ENCODE results near the gene PRAC1.

Gene PRAC1

GRCh38 chr17:48746916-48747444 is 24.7 kb upstream of the PRAC1 start:
- no peak for DNase-seq

DNA sequence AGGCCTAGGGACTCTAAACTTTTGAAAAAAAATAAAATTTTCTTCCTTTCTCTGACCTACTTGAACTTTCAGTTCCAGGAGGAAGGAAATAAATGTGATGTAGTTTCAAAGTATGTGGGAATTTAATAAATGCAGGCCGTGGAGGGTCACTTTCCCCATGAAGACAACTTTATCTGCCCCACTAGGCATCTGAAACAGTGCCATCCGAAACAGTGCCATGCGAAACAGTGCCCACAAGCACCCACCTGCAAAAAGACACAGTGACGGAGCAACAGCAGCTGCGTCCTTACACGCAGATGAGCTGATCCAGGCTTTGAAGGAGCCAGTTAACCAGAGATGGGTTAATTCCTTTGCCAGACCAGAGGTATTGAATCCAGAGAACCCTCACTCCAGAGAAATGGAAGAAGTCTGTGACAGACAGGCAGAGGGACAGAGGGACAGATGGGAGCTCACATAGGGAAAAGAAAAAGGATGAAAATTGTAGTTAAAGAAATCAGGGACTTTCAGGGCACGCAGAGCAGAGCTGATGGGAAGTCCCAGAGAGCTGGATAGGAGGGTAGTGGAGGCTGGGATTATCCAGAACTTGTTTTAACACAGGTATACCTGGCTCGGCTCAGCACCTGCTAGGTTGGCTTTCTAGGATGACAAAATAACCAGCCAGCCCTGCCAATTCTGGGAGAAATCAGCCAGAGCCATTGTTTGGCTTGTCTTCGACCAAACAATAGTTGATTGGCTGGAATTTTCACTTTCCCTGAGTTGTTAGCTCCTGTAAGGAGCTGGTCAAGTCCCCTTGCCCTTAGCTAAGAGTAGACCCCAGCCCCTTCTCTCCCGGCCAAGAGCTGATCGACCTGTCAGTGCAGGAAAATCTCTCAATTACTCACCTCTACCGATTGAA is 23.3 kb upstream of the PRAC1 start:
- DNase-seq, result no peak

DNA sequence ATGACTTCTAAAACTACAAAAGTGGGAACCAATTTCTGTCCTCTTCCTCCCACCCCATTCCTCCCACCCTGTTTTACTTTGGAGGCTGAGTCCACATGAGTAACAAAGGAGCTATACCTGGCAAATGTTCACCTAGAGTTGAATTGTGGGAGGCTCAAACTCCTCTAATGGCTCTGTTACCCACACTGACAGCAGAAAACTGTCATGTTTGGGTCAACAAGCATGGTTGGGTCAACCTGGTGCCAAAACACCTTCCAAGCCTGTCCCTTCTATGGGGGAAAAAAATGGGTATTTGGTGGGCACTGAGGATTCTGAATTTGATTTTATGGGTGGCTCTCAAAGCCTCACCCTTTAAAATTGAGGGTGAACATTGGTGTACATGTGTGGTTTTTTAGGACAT is 18.2 kb upstream of the PRAC1 start:
- DNase-seq, result no peak

- DNase-seq, result no peak
Measured at GRCh38 chr17:48738803-48739526, 16.6 kb upstream of the PRAC1 start.

DNA sequence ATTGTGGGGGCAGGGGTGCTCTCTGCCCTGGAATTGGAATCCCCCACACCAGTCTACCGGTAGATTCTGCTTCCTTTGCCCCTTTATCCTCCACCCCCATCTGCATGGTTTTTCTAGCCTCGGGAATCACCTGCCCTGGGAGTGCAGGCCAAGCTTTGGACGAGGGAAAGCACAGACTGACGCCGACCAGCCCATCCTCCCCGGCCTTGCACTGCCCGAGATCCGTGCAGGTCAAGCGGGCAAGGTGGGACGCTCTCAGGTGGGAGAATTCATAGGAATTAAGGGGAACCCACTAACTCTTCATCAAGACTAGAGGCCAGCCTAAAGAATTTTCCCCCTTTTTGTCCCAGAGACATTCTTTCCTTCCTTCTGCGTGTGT is 16.1 kb upstream of the PRAC1 start:
- no peak for DNase-seq

GRCh38 chr17:48737330-48738043 is 15.2 kb upstream of the PRAC1 start:
- no peak for DNase-seq

DNA sequence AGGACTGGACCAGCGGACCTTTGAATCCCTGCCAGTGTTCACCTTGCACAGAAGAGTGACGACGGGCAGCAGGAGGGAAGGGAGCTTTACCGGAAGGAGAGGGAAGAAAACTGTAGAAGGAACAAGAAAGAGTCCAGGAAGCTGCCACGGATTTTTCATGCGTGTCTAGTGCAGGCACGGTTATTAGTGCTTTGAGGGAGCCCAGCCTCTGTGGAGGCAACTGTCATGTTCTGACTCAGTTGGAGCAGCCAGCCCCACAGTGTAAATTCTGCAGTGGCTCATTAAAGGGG is 12.7 kb upstream of the PRAC1 start:
- DNase-seq, result no peak

DNA sequence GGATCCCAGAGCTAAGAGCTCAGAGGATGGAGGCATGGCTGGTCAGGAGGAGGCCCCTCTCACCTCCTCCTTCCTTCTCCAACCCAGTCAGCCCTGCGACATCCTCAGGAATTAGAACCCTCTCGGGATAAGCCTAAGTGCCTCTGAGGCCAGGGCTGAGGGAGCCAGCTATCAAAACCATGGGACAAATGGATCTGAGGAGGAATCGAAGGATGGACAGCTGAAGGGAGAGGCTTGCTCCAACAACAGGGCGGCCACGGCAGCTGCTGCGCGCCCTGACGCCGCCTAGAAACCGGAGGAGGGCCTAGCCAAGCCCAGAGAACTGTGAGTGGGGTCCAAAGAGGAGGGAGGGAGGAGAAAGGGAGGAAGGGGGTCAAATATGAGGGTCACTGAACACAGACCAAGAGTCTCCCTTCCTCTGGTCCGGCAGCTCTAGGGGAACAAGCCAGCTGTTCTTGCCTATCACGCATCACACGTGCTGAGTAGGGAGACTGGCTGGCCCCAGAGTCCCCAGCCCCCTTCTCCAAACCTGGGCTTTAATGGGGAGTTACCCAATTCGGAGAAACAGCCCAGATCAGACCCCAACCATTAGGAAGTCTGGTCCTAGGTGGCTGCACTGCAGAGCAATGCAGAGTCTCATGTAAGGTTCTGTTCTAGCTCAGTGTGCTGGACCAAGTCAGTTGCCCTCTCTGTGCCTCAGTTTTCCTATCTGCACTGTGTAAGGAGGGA is 12.2 kb upstream of the PRAC1 start:
- DNase-seq, result no peak

DNA sequence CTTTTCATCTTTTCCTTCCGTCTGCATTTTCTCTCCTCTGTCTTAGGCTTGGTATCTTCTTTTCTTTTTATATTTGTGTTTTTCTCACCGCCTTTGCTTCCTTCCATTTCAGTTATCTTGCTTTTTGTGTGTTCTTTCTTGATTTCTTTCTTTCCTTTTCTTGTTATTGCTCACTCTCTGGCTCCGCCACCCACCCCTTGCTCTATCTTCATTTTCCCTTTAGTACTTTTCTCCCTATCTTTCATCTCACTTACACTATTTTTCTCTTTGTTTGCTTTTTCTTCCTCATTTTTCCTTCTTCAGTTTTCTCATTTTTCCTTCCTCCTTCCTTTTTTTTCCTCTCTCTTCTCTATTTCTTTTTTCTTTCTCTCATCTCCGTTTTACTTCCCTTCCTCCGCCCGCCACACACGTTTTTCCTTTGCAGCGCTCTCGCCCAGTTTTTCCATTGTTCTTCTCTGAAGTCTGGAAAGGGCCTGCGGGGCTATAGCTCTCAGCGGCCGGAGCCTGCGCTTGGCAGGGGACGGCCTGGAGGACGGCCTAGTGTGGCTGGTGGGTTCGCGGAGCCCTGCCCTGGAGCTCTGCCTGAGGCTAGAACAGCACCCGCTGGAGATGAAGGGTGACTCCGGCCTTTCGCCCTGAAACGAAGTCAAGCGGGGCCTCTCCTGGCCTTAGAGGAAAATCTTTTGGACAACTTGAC is 11.5 kb upstream of the PRAC1 start:
- no peak for DNase-seq

- no peak for DNase-seq
Measured at GRCh38 chr17:48732688-48733629, 10.6 kb upstream of the PRAC1 start.

DNA sequence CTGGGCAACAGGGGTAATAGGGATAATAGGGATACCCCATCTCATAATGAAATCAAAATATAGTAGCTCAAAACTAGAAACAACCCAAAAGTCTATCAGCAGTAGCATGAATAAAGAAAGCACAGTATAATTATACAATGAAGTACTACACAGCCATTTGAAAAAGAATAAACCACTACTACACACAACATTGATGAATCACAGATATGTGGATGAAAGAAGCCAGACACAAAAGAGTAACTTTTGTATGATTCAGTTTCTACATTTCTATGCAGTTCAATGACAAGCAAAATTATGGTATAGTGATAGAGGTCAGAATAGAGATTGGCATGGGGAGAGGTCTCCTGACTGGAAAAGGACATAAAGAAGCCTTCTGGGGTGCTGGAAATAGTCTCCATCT is 9.0 kb upstream of the PRAC1 start:
- DNase-seq, result no peak

DNA sequence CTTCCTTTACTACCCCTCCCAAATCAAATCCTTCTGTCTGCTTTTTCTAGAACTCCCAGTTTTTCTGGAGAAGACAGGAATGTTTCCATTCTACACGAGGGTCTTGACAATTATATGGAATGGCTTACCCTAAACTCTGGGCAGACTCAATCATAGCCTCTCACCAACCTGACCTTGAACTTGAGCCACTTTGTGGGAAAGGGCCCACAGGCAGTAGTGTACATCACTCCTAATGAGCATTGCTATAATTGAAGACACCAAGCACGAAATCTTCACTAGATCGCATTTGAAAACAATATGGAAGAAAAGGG is 7.9 kb upstream of the PRAC1 start:
- DNase-seq, result no peak

- no peak for DNase-seq
Measured at GRCh38 chr17:48729335-48730239, 7.3 kb upstream of the PRAC1 start.

GRCh38 chr17:48728232-48729231 is 6.2 kb upstream of the PRAC1 start, which contains the start of gene HOXB13:
TSS of gene HOXB13 (minus strand) at chr17:48728750. CDS start at chr17:48728593, 157 bp downstream.
- DNase-seq, result peak; percentile 59

DNA sequence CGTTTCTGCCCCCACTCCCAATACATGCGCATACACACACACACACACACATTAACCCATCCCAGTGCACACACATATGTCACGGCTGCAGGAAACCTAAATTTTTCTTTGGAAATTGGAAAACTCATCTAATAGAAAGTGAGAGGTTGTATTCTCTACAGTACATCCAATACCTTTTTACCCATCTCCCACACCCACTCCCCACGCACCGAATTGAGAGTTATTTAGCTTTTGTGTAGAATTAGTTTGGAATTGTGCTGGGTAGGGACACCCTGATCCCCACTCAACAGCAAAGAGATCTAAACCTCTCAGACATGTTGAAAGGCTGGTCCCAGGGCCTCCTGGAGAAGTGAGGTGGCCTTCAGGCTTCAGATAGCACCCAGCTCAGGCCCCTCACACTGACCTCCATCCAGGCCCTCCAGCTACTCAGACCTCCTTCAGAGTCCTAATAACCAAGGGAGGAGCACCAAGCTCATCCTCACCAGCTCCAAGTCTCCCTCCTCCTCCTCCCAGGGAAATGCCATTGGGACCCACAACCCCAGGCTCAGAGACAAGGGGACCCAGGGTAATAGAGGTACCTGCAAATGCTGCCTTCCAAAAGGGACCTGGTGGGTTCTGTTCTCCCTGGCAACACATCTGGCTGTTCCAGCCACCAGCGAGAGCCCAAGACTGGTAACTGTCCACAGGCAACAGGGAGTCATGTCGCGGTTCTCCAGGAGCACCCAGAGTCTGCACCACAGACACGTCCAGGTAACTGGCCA is 5.3 kb upstream of the PRAC1 start:
- no peak for DNase-seq

DNA sequence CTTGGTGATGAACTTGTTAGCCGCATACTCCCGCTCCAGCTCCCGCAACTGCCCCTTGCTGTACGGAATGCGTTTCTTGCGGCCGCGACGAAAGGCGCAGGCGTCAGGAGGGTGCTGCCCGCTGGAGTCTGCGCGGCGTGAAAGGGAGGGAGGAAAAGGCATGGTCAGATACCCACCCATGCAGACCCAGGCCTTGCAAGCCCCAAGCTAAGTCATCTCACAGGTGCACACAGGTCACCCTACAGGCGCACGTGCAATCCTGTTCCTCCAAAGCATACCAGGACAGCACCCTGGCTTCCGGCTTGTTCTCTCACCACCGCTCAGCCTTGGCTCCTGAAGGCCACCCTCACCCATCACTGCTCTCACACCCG is 4.6 kb upstream of the PRAC1 start:
- DNase-seq, result no peak

DNA sequence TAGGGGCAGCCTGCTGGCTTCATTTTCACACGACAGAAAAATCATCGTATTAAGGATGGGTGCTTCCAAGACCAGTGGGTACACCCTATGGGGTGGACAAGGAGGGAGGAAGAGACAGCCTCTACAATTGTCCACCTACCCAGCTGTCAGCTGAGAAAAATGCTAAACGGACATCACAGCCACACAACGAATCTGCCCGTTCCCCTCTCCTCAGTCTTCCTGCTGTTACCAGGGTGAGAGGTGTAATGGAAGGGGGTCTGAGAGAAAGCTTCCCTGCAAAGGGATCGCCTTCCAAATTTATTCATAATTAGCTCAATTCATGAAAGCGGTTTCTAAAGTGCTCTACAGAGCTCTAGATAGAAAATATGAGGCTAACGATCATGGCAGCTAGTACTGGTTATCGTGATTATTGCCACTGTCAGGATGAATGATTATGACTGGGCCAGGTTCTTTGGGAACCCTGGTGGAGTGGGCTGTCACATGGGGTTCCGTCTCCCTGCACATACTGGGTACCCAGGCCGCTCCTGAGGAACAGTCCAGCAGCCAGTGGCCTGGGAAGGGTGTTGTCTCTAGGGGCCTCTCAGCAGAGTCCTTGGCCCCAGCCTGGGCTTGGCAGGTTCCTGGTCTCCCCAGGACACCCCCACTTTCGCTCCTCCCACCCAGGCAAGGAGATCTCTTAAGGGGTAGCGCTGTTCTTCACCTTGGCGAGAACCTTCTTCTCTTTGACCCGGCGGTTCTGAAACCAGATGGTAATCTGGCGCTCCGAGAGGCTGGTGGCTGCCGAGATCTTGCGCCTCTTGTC is 4.0 kb upstream of the PRAC1 start:
- no peak for DNase-seq

Measured in activated CD4-positive, alpha-beta T cell treated with anti-CD3 and anti-CD28 coated beads, Interleukin-10, Interleukin-2, amounts not matched to agents 100 ng/mL and 50 ng/mL, durations not matched to agents 16 hours and 8 hours (primary cell).